Measurements from ENCODE around the gene LYZL6. TPM values are rescaled to one million over a fixed set of nuclear protein-coding genes. Genes with fewer than 3 reads are reported as not detected.

Gene LYZL6
- total RNA-seq, 2 experiments from 2014 or later: not detected

DNA sequence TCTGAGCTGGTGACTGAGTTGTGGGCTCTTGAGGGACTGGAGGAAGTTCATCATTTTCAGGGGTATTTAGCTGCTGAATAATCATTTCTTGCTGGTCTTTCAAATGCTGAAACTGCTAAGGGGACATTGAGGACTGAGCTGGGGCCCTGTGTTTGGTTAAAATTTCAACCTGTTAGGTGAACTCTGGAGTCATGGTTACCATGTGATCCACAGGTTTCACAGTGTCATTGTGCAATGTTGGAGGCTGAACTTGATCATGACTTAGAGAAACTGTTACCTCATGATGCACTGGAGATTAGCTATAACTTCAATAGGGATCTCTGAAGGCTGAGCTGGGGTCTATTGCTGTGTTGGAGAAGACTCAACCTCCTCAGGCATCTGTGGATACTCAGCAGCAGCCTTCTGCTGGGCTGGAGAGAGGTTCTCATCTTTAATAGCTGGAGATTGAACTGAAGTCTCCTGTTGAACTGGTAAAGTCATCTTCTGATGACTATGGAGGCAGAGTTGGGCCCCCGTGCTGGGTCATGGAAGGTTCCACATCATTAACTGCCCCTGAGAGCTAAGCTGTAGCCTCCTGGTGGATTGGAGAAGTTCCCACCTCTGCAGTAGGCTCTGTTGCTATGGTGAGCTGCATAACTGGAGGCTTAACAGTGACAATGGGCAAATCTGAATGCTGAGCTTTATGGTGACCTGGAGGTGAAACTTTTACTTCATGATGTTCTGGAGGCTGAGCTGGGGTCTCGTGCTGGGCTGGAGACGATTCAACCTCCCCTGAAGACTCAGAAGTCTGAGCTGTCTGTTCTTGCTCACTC is 28.2 kb downstream of the LYZL6 start:
- ChIA-PET CTCF (interaction anchor here (1.0 to 1.3 kb wide), 4 partner anchors 9 to 152 kb away, joined by 3 read pairs; no protein-coding TSS in a partner anchor), POLR2A (interaction anchor here (1.1 kb wide), 2 partner anchors 8 to 35 kb away, joined by 3 to 4 read pairs; partner anchors contain the start of gene CCL5)

GRCh38 chr17:35914354-35914753 is 29.2 kb downstream of the LYZL6 start:
- ChIA-PET POLR2A (interaction anchor here (1.1 kb wide), 1 partner anchor 34 kb away, joined by 3 read pairs; the partner anchor contains the start of gene CCL5), CTCF (interaction anchor here (0.6 to 1.2 kb wide), 3 partner anchors 8 to 151 kb away, joined by 3 read pairs; no protein-coding TSS in a partner anchor)

- ChIA-PET CTCF (interaction anchor here (0.6 to 1.1 kb wide), 3 partner anchors 16 to 273 kb away, joined by 3 to 6 read pairs (median 3); no protein-coding TSS in a partner anchor), POLR2A (no interaction called here)
Measured at GRCh38 chr17:35913609-35914008, 29.9 kb downstream of the LYZL6 start.

- CTCF ChIA-PET: interaction anchor here (1.1 kb wide), 2 partner anchors 16 to 274 kb away, joined by 3 to 6 read pairs; no protein-coding TSS in a partner anchor
- POLR2A ChIA-PET: no interaction called here
Measured at GRCh38 chr17:35912942-35913341, 30.6 kb downstream of the LYZL6 start.

GRCh38 chr17:35912339-35912912 is 31.1 kb downstream of the LYZL6 start:
- CTCF ChIA-PET: interaction anchor here (1.1 kb wide), 1 partner anchor 15 kb away, joined by 6 read pairs; no protein-coding TSS in a partner anchor
- POLR2A ChIA-PET: no interaction called here

DNA sequence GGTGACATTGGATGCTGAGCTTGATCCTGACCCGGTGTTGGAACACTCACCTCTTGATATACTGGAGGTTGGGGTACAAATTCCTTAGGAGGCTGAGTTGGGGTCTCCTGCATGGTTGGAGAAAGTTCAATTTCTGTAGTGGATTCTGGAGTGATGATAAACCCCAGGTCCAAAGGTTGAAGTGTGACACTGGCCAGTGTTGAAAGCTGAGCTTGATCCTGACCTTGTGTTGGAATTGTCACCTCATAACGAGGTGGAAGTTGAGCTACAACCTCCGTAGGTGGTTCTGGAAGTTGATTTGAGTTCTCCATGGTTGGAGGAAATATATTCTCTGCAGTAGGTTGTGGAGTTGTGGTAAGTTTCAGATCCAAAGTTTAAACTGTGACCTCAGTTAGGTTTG is 34.1 kb downstream of the LYZL6 start:
- ChIA-PET CTCF (interaction anchor here (0.6 to 1.5 kb wide), 4 partner anchors 11 to 33 kb away, joined by 3 to 4 read pairs (median 3); no protein-coding TSS in a partner anchor), POLR2A (interaction anchor here (0.8 to 1.1 kb wide), 2 partner anchors 9 to 29 kb away, joined by 3 read pairs; partner anchors contain the start of gene CCL5)

- ChIA-PET POLR2A (interaction anchor here (1.1 kb wide), 1 partner anchor 8 kb away, joined by 4 read pairs; no protein-coding TSS in a partner anchor), CTCF (no interaction called here)
Measured at GRCh38 chr17:35907691-35908090, 35.8 kb downstream of the LYZL6 start.

GRCh38 chr17:35906926-35907637 is 36.4 kb downstream of the LYZL6 start:
- ChIA-PET POLR2A (interaction anchor here (0.6 to 1.1 kb wide), 2 partner anchors 9 to 37 kb away, joined by 3 to 4 read pairs; no protein-coding TSS in a partner anchor), CTCF (no interaction called here)

DNA sequence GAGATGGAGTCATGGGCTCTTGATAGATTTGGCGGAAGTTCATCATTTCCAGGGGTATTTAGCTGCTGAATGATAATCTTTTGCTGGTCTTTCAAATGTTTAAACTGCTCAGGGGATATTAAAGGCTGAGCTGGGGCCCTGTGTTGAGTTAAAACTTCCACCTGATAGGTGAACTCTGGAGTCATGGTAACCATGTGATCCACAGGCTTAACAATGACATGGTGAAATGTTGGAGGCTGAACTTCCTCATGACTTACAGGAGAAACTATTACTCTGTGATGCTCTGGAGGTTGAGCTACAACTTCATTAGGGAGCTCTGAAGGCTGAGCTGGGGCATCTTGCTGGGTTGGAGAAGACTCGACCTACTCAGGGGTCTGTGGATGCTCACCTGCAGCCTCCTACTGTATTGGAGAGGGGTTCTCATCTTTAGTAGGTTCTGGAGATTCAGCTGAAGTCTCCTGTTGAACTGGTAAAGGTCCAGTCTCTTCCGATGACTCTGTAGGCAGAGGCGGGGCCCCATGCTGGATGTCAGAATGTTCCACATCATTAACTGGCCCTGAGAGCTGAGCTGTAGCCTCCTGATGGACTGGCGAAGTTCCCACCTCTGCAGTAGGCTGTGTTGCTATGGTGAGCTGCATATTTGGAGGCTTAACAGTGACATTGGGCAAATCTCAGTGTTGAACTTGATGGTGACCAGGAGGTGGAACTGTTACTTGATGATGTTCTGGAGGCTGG is 37.2 kb downstream of the LYZL6 start:
- POLR2A ChIA-PET: interaction anchor here (0.6 to 1.1 kb wide), 3 partner anchors 9 to 681 kb away, joined by 3 to 6 read pairs (median 4); no protein-coding TSS in a partner anchor
- CTCF ChIA-PET: interaction anchor here (0.6 to 1.1 kb wide), 2 partner anchors 8 to 97 kb away, joined by 3 read pairs; no protein-coding TSS in a partner anchor

DNA sequence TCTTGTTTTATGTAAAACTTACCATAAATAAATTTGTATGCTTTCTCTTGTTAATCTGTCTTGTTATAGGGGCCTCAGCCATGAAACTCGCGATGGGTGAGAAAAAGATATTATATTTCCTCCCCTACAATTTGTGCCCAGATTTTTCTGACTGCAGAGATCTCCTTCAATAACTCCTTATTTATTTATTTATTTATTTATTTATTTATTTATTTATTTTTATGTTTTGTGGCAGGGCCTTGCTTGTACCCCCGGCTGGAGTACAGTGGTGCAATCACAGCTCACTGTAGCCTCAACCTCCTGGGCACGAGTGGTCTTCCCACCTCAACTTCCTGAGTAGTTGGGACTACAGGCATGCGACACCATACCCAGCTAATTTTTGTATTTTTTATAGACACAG is 40.1 kb downstream of the LYZL6 start:
- ChIA-PET POLR2A (no interaction called here), CTCF (no interaction called here)

- ChIA-PET CTCF (interaction anchor here (0.7 to 1.6 kb wide), 3 partner anchors 15 to 30 kb away, joined by 3 to 6 read pairs (median 3); no protein-coding TSS in a partner anchor), POLR2A (interaction anchor here (0.6 to 13.6 kb wide), 3 partner anchors 23 to 1505 kb away, joined by 3 to 189 read pairs (median 3); partner anchors contain the start of gene CCL5)
Measured at GRCh38 chr17:35901631-35902175, 41.8 kb downstream of the LYZL6 start.

GRCh38 chr17:35900708-35901480 is 42.6 kb downstream of the LYZL6 start:
- ChIA-PET CTCF (interaction anchor here (1.2 to 6.8 kb wide), 4 partner anchors 11 to 30 kb away, joined by 4 to 48 read pairs (median 6); partner anchors contain the start of gene CCL5), POLR2A (interaction anchor here (0.6 to 13.6 kb wide), 6 partner anchors 8 to 1506 kb away, joined by 3 to 189 read pairs (median 3); partner anchors contain the start of gene CCL5)

- ChIA-PET CTCF (interaction anchor here (1.2 to 6.8 kb wide), 3 partner anchors 10 to 24 kb away, joined by 4 to 48 read pairs (median 5); partner anchors contain the start of gene CCL5), POLR2A (interaction anchor here (0.6 to 13.6 kb wide), 5 partner anchors 9 to 918 kb away, joined by 3 to 189 read pairs (median 3); partner anchors contain the start of gene CCL5)
Measured at GRCh38 chr17:35900280-35900679, 43.2 kb downstream of the LYZL6 start.

DNA sequence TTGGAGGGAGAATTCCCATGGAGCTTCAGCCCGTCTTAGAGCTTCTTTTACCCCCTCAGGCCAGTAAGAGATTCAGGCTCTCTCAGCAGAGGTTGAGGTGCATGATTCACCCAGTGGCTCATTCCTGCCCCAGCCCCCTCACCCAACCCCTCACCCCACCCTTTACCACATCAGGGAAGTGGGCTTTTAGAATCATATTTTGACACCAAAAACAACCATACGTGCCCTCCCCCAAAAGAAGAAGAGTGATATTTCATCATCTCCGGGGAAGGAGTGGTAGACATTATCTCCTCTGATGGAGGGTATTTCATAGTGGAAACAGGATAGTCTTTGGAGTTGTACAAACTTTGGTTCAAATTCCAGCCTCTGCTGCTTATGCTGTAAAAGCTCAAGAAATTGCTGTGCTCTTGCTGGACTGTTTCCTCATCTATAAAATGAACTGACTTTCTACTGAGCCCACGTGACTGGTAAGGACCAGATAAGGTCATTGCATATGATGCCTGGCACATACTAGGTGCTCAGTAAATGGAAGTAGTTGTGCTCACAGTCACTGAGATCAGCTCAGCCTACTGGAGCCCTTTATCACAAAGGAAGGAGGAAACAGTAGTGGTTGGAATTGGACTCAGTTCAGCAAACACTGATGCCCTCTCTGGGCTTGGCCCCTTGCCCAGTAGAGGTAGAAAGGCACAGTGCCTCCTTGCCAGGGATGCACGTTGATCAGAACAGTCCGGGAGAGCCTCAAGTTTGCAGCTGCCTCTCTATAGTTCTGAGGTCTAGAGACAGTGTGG is 45.0 kb downstream of the LYZL6 start:
- POLR2A ChIA-PET: interaction anchor here (0.6 to 13.6 kb wide), 4 partner anchors 9 to 1133 kb away, joined by 3 to 189 read pairs (median 8); partner anchors contain the start of gene CCL5
- CTCF ChIA-PET: interaction anchor here (0.6 to 6.8 kb wide), 9 partner anchors 11 to 171 kb away, joined by 3 to 48 read pairs (median 4); partner anchors contain the start of gene CCL5

DNA sequence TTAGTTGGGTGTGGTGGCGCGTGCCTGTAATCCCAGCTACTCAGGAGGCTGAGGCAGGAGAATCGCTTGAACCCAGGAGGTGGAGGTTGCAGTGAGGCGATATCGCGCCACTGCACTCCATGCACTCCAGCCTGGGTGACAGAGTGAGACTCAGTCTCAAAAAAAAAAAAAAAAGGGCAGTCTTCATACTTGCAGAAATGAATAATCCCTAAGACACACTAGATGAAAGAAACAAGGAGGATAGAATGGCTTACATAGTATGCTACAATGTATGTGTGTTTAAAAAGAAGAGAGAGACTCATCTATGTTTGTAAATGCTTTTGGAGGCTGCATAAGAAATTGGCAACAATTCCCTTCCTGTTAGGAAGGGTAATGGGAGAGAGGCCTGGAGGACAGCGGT is 45.7 kb downstream of the LYZL6 start:
- CTCF ChIA-PET: interaction anchor here (0.9 to 6.8 kb wide), 7 partner anchors 15 to 172 kb away, joined by 3 to 48 read pairs (median 4); partner anchors contain the start of gene CCL5
- POLR2A ChIA-PET: interaction anchor here (0.7 to 13.6 kb wide), 4 partner anchors 8 to 656 kb away, joined by 3 to 189 read pairs (median 10); partner anchors contain the start of gene CCL5
